Ishikawa (cell line): Measurements from ENCODE around the gene DGKQ.

Experiments
- CEBPB ChIP-seq: IDR thresholded peaks from 2 replicates; pipeline ENCODE4 v1.6.1; 2012
- EP300 ChIP-seq: IDR thresholded peaks from 2 replicates; pipeline ENCODE4 v1.6.1; 2012; ENCODE audit warnings: borderline replicate concordance
- RAD21 ChIP-seq: IDR thresholded peaks from 2 replicates; pipeline ENCODE4 v1.6.1; 2012; ENCODE audit warnings: low read depth
- REST ChIP-seq: IDR thresholded peaks from 2 replicates; pipeline ENCODE4 v1.6.1; 2012; ENCODE audit warnings: low read depth, mild to moderate bottlenecking
- TAF1 ChIP-seq: IDR thresholded peaks from 2 replicates; pipeline ENCODE4 v1.6.1; 2012; ENCODE audit warnings: low read depth, mild to moderate bottlenecking
- USF1 ChIP-seq: IDR thresholded peaks from 2 replicates; pipeline ENCODE4 v1.6.1; 2012
- YY1 ChIP-seq: IDR thresholded peaks from 2 replicates; pipeline ENCODE4 v1.6.1; 2012; ENCODE audit warnings: low read depth
- ZBTB7A ChIP-seq: IDR thresholded peaks from 2 replicates; pipeline ENCODE4 v1.6.1; 2012; ENCODE audit warnings: low read depth
- TF ChIP-seq, protein P1 (sequence below): IDR thresholded peaks from 2 replicates; pipeline ENCODE4 v1.6.1; 2012

GRCh38 chr4:946517-947471, 26.6 kb downstream of the DGKQ start:
- TF ChIP-seq REST (no peak), EP300 (no peak), CEBPB (no peak), TAF1 (no peak), YY1 (no peak), RAD21 (no peak), USF1 (no peak), ZBTB7A (no peak)
- TF ChIP-seq, protein P1, sequence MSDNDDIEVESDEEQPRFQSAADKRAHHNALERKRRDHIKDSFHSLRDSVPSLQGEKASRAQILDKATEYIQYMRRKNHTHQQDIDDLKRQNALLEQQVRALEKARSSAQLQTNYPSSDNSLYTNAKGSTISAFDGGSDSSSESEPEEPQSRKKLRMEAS, result no peak
